Measurements from ENCODE around the gene ADK. TPM values are rescaled to one million over a fixed set of nuclear protein-coding genes. Genes with fewer than 3 reads are reported as not detected.

ADK gene
- total and polyA plus RNA-seq, 2 donors (not counting 3 experiments of a cell fraction or from before 2014, with no cell fraction given) = 11.7 to 46.5 TPM

GRCh38 chr10:74262856-74263255 is 111.8 kb downstream of the ADK start:
- FAIRE-seq = no peak
- H3K27me3 ChIP-seq (ENCODE audit: control insufficient read depth in 2 of 2, insufficient read depth in 2 of 2, low read length in 2 of 2) = no peaks in the 10 kb centered on the region
- CTCF ChIA-PET = interaction anchor here (1.5 kb wide), 1 partner anchor 835 kb away, joined by 3 read pairs; no protein-coding TSS in a partner anchor

More at GRCh38 chr10:74262856-74263255, 111.8 kb downstream of the ADK start:
- POLR2A ChIA-PET = no interaction called here
- H3K4me2 ChIP-seq (ENCODE audit: insufficient read depth, low read length) = no peak overlapping the region
- H3K36me3 ChIP-seq (ENCODE audit: control insufficient read depth in 2 of 2, extremely low read depth in 1 of 2, insufficient read depth in 2 of 2, low read length in 2 of 2) = no peaks in the 10 kb centered on the region
- peaks cover 36% of the 10 kb centered on the region for H3K79me2 ChIP-seq (ENCODE audit: control insufficient read depth, insufficient read depth, low read length)
- H4K20me1 ChIP-seq (replicated peaks; ENCODE audit: control insufficient read depth, extremely low read depth, insufficient read depth, low read length) = no peaks in the 10 kb centered on the region
- H3K27ac ChIP-seq (ENCODE audit: insufficient read depth, low read depth, low read length) = no peak overlapping the region
- no TSS peak for BruUV-seq (replicated peaks)
- intact Hi-C loops (cut with micrococcal nuclease) = no loop called here
- H3K9ac ChIP-seq (replicated peaks; ENCODE audit: extremely low read depth, insufficient read depth, low read length) = no peak overlapping the region
- no peaks in the 10 kb centered on the region for H3K9me3 ChIP-seq (replicated peaks; ENCODE audit: control insufficient read depth, insufficient read depth, low read length)
- H3K4me1 ChIP-seq (ENCODE audit: control insufficient read depth, extremely low read depth, insufficient read depth, low read length) = peaks cover 2% of the 10 kb centered on the region
- no peak for TF ChIP-seq MYC (IDR thresholded peaks at IDR 0.05; ENCODE audit: low read depth, low read length)
- no peak for TF ChIP-seq MAX (IDR thresholded peaks at IDR 0.05; ENCODE audit: insufficient read depth, insufficient read length)
- TF ChIP-seq POLR2A (IDR thresholded peaks at IDR 0.05; ENCODE audit: low read depth, low read length) = no peak
- TF ChIP-seq EZH2 (IDR thresholded peaks at IDR 0.05; ENCODE audit: borderline replicate concordance, low read depth, low read length, severe bottlenecking) = no peak
- no peak for TF ChIP-seq POLR2AphosphoS5 (IDR thresholded peaks at IDR 0.05; ENCODE audit: insufficient read depth, low read depth, low read length)
- TF ChIP-seq JUN (IDR thresholded peaks at IDR 0.05; ENCODE audit: borderline replicate concordance, insufficient read depth, insufficient read length, low read depth) = no peak
- no peak for TF ChIP-seq CTCF (IDR thresholded peaks at IDR 0.05; ENCODE audit: extremely low read depth in 1 of 2, insufficient read depth in 1 of 2, low read depth in 1 of 2, low read length in 2 of 2)
- TF ChIP-seq FOS (IDR thresholded peaks at IDR 0.05; ENCODE audit: borderline replicate concordance, insufficient read depth, low read length) = no peak
- TF ChIP-seq GATA2 (IDR thresholded peaks at IDR 0.05; ENCODE audit: insufficient read depth, insufficient read length, low read depth, low read length) = no peak
- H2AFZ ChIP-seq (ENCODE audit: low read depth, low read length) = no peak overlapping the region
- dilution Hi-C loops (cut with MboI; ENCODE audit: extremely low pct_ligation_motif_present, low sequenced_read_pairs) = no loop called here
- no peaks in the 10 kb centered on the region for H3K9me1 ChIP-seq (replicated peaks; ENCODE audit: control insufficient read depth, extremely low read depth, insufficient read depth, low read length)
- DNase-seq (ENCODE audit: low read depth, low spot score) = no peak
- H3K4me3 ChIP-seq (replicated peaks in 1 of 3; ENCODE audit: insufficient read depth in 1 of 3, low read depth in 1 of 3, low read length in 3 of 3) = no peak overlapping the region

Measured in endothelial cell of umbilical vein (primary cell).